Measurements from ENCODE around the gene NAP1L5.

Gene NAP1L5

DNA sequence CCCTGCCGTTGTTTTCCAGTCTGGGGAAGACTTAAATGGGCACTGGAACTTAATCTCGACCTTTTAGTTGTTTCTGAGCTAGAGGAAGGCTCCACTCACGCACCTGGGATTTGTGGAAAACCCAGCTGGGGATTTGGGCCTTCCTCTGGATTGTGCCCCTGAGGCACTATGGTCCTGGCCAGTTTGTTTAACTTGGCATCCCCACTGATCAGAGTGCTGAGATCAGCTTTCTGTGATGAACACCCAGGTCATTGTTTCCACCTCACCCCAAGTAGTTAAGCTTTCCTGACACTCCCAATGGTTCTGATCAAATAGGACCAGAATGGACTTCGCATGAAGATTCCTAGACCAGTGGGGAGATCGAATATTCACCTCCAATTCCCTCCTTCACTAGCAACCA is 20.5 kb upstream of the NAP1L5 start:
- H3K9me3 ChIP-seq = peaks cover 0 to 7% (median 7%) of the 10 kb centered on the region in 3 donors
- H3K27ac ChIP-seq = no peak overlapping the region
- TF ChIP-seq, protein P1, sequence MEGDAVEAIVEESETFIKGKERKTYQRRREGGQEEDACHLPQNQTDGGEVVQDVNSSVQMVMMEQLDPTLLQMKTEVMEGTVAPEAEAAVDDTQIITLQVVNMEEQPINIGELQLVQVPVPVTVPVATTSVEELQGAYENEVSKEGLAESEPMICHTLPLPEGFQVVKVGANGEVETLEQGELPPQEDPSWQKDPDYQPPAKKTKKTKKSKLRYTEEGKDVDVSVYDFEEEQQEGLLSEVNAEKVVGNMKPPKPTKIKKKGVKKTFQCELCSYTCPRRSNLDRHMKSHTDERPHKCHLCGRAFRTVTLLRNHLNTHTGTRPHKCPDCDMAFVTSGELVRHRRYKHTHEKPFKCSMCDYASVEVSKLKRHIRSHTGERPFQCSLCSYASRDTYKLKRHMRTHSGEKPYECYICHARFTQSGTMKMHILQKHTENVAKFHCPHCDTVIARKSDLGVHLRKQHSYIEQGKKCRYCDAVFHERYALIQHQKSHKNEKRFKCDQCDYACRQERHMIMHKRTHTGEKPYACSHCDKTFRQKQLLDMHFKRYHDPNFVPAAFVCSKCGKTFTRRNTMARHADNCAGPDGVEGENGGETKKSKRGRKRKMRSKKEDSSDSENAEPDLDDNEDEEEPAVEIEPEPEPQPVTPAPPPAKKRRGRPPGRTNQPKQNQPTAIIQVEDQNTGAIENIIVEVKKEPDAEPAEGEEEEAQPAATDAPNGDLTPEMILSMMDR (IDR thresholded peaks at IDR 0.05) = no peak
- H3K27me3 ChIP-seq = no peaks in the 10 kb centered on the region
- H3K4me3 ChIP-seq = no peak overlapping the region
- intact Hi-C loops (cut with DNase I; ENCODE audit: low total_unique reads) = no loop called here
- peaks cover 17 to 24% (median 23%) of the 10 kb centered on the region in 3 donors for H3K36me3 ChIP-seq
- H3K4me1 ChIP-seq = peaks cover 0 to 31% (median 25%) of the 10 kb centered on the region in 4 donors
- DNase-seq = no peak

- H3K4me3 ChIP-seq = no peak overlapping the region
- TF ChIP-seq, protein P1 (IDR thresholded peaks at IDR 0.05) = no peak
- H3K27ac ChIP-seq = no peak overlapping the region
- H3K4me1 ChIP-seq = no peaks in the 10 kb centered on the region
- H3K27me3 ChIP-seq = no peaks in the 10 kb centered on the region
- peaks cover 30 to 36% (median 34%) of the 10 kb centered on the region in 3 donors for H3K36me3 ChIP-seq
- H3K9me3 ChIP-seq = peaks cover 0 to 7% (median 7%) of the 10 kb centered on the region in 3 donors
- DNase-seq = no peak
- intact Hi-C loops (cut with DNase I; ENCODE audit: low total_unique reads) = no loop called here
Observed at GRCh38 chr4:88713782-88714181, 16.2 kb upstream of the NAP1L5 start.

GRCh38 chr4:88709989-88710388 is 12.4 kb upstream of the NAP1L5 start:
- no peak for DNase-seq
- Histone ChIP-seq H3K27me3 (no peaks in the 10 kb centered on the region), H3K4me3 (no peak overlapping the region), H3K36me3 (peaks cover 18 to 34% (median 20%) of the 10 kb centered on the region in 3 donors), H3K27ac (no peak overlapping the region), H3K9me3 (no peaks in the 10 kb centered on the region), H3K4me1 (peaks cover 0 to 23% (median 21%) of the 10 kb centered on the region in 4 donors)
- intact Hi-C loops (cut with DNase I; ENCODE audit: low total_unique reads) = loop anchor here (10.0 kb wide), 2 partner anchors 105 to 395 kb away; no protein-coding TSS in a partner anchor
- TF ChIP-seq, protein P1 (IDR thresholded peaks at IDR 0.05) = no peak

DNA sequence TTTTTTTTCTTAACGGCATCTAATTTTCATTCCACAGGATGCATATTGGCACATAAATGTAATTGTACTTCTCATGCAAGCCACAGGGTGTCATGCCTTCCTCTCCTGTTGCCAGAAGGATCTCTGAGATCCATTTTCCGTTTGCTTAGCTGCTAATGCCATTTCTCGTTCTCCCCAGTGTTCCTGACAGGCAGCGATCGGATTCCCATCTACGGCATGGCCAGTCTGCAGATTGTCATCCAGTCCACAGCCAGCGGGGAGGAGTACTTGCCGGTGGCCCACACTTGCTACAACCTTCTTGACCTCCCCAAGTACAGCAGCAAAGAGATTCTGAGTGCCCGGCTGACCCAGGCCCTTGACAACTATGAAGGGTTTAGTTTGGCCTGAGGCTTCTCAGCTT is 8.9 kb upstream of the NAP1L5 start:
- intact Hi-C loops (cut with DNase I; ENCODE audit: low total_unique reads) = loop anchor here (2.0 to 10.0 kb wide), 3 partner anchors 108 to 398 kb away; no protein-coding TSS in a partner anchor
- peak in 1 of 2 donors; percentile 80 for DNase-seq
- H3K27ac ChIP-seq = peak overlapping the region; percentile 62 to 79
- TF ChIP-seq, protein P1 (IDR thresholded peaks at IDR 0.05) = peak; percentile 69 to 70
- H3K4me3 ChIP-seq = no peak overlapping the region
- H3K27me3 ChIP-seq = no peaks in the 10 kb centered on the region
- peaks cover 22 to 60% (median 28%) of the 10 kb centered on the region in 3 donors for H3K36me3 ChIP-seq
- H3K4me1 ChIP-seq = peaks cover 0 to 23% (median 21%) of the 10 kb centered on the region in 4 donors
- H3K9me3 ChIP-seq = no peaks in the 10 kb centered on the region

DNA sequence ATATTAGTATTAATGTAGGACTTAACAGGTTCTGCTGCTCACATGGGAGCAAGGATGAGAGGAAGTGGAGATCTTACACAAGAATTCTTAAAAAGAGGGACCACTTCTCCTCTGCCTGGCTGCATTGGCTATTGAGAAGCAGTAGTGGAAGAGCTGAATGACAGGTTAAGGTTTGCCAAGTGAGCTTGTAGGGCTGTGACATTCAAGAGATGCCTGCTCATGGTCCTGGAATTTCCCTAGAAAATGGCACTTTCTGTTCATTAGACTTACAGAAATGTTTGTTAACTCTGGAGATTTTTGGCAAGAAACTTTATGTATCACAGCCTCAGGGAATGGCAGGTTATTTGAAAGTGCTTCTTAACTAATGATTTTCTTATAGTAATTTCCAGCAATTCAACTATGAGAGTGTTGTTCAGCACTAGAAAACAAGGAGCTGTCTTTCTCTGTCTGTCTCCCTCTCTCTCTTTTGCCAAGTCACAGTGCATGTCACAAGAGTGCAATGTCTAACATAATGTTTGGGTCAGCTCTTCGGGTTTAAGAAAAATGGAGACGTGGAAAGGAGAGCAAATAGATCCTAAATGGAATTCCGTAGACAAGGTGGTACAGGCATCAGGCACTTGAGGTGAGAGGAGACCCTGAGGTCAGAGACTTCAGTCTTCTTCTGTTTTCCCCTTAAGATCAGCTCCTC is 8.3 kb upstream of the NAP1L5 start:
- TF ChIP-seq, protein P1 (IDR thresholded peaks at IDR 0.05) = no peak
- no peak overlapping the region for H3K4me3 ChIP-seq
- peaks cover 0 to 23% (median 21%) of the 10 kb centered on the region in 4 donors for H3K4me1 ChIP-seq
- no peaks in the 10 kb centered on the region for H3K27me3 ChIP-seq
- no peaks in the 10 kb centered on the region for H3K9me3 ChIP-seq
- no peak for DNase-seq
- peak overlapping the region; percentile 62 to 79 for H3K27ac ChIP-seq
- H3K36me3 ChIP-seq = peaks cover 19 to 57% (median 24%) of the 10 kb centered on the region in 3 donors
- intact Hi-C loops (cut with DNase I; ENCODE audit: low total_unique reads) = loop anchor here (2.0 to 10.0 kb wide), 3 partner anchors 109 to 399 kb away; no protein-coding TSS in a partner anchor
